K562 (cell line): ENCODE results near the gene CD40. TPM values are rescaled to one million over a fixed set of nuclear protein-coding genes. Genes with fewer than 3 reads are reported as not detected.
A peak's percentile ranks its signal among the peaks of the same experiment; 100 is the strongest.

Experiments
- ATAC-seq: fragments of 200-7000 bp; cut with Tn5 transposase; 3 replicates; pipeline ENCODE4 v1.9.1; 2020; ENCODE audit warnings: moderate library complexity
- BruUV-seq: library from RNA; stranded (reverse); fragments of 400-500 nt; replicated peaks from 2 replicates; lab custom pipeline; 2021; lab: Mats Ljungman, UMichigan
- CTCF ChIA-PET: fragments of 300-600 bp; formaldehyde crosslinking; extraction: SDS; loops from one replicate; lab custom pipeline; 2021; ENCODE audit warnings: low intra/inter-chr PET ratio; lab: Yijun Ruan, JAX
- POLR2A ChIA-PET: fragments of 300-600, 350-650 bp; sonication (Branson Sonifier 250); formaldehyde crosslinking; extraction: SDS; loops from one replicate; lab custom pipeline; 2021; ENCODE audit warnings: antibody characterized with exemption, inconsistent platforms; lab: Yijun Ruan, JAX
- DNase-seq, 4 experiments: peaks; one replicate each; pipeline versions ENCODE4 v3.0.0 to v3.0.0-alpha.2; 2011 to 2018; ENCODE audit warnings: low spot score in 3 of 4, mixed read lengths in 3 of 4; ENCODE audit errors: extremely low read depth in 1 of 4
- FAIRE-seq: peaks from 2 replicates; lab custom pipeline; 2011; peaks lifted over from hg19 to GRCh38; lab: Jason Lieb, UNC
- H2AFZ ChIP-seq: 2 replicates; pipeline ENCODE4 v1.6.0; 2011; ENCODE audit warnings: low read depth, low read length, control low read depth, inconsistent platforms
- H3K27ac ChIP-seq: fragments of 200-600 bp; 3 replicates; pipeline ENCODE4 v1.8.0; 2011; ENCODE audit warnings: low read depth, mild to moderate bottlenecking, control low read depth, inconsistent platforms, low read length, moderate library complexity, mixed read lengths; ENCODE audit errors: extremely low read depth
- H3K27me3 ChIP-seq, 2 experiments: fragments of 300-600 bp in 1 of 2; 2 replicates in 1 of 2; 3 replicates in 1 of 2; pipeline versions ENCODE4 v1.6.0 to v1.8.0; 2011; ENCODE audit warnings: inconsistent platforms in 2 of 2, low read length in 2 of 2, mild to moderate bottlenecking in 1 of 2, mixed read lengths in 1 of 2, moderate library complexity in 1 of 2; ENCODE audit not compliant: control insufficient read depth in 2 of 2, insufficient read depth in 2 of 2
- H3K36me3 ChIP-seq: fragments of 300-600 bp; 3 replicates; pipeline ENCODE4 v1.8.0; 2011; ENCODE audit warnings: mild to moderate bottlenecking, low read length, inconsistent platforms; ENCODE audit not compliant: control insufficient read depth, insufficient read depth
- H3K4me1 ChIP-seq, 2 experiments: fragments of 200-600 bp in 1 of 2; replicated peaks in 1 of 2; 2 replicates in 1 of 2; 3 replicates in 1 of 2; pipeline versions ENCODE4 v1.5.1 to v1.8.0; 2011; ENCODE audit warnings: inconsistent platforms in 2 of 2, low read length in 2 of 2, mild to moderate bottlenecking in 1 of 2, mixed read lengths in 1 of 2, moderate library complexity in 1 of 2; ENCODE audit not compliant: control insufficient read depth in 2 of 2, insufficient read depth in 2 of 2
- H3K4me2 ChIP-seq: 2 replicates; pipeline ENCODE4 v1.6.1; 2011; ENCODE audit warnings: low read length, control low read depth, inconsistent platforms, mixed read lengths; ENCODE audit not compliant: insufficient read depth
- H3K4me3 ChIP-seq: fragments of 200-600 bp; sonication (generic), shearing (Covaris generic); 2 replicates; pipeline ENCODE4 v1.5.1; 2016; ENCODE audit warnings: control low read depth, inconsistent platforms
- H3K79me2 ChIP-seq: fragments of 200-600 bp; 3 replicates; pipeline ENCODE4 v1.8.0; 2011; ENCODE audit warnings: low read length, inconsistent platforms; ENCODE audit not compliant: control insufficient read depth, insufficient read depth
- H3K9ac ChIP-seq, 2 experiments: 2 replicates each; pipeline versions ENCODE4 v1.6.0 to v1.6.1; 2011; ENCODE audit warnings: low read depth in 2 of 2, low read length in 2 of 2, control low read depth in 1 of 2, inconsistent platforms in 1 of 2, mild to moderate bottlenecking in 1 of 2, mixed read lengths in 1 of 2; ENCODE audit not compliant: insufficient read depth in 1 of 2
- H3K9me1 ChIP-seq: one replicate; pipeline ENCODE4 v1.6.0; 2011; ENCODE audit warnings: inconsistent platforms, mild to moderate bottlenecking, low read length, moderate library complexity; ENCODE audit not compliant: control insufficient read depth, insufficient read depth
- H3K9me3 ChIP-seq: replicated peaks from 2 replicates; pipeline ENCODE4 v1.5.1; 2011; ENCODE audit warnings: low read depth, low read length, inconsistent platforms; ENCODE audit not compliant: control insufficient read depth, insufficient read depth
- H4K20me1 ChIP-seq: replicated peaks from 2 replicates; pipeline ENCODE4 v1.6.1; 2011; ENCODE audit warnings: low read length, inconsistent platforms, mixed read lengths; ENCODE audit not compliant: control insufficient read depth, insufficient read depth
- AFF1 ChIP-seq, 2 experiments: fragments of 450-650 bp; IDR thresholded peaks; 2 replicates each; pipeline ENCODE4 v1.6.1; 2018; ENCODE audit warnings: mild to moderate bottlenecking in 2 of 2, low read depth in 1 of 2; ENCODE audit not compliant: partially characterized antibody in 2 of 2
- DLX4 ChIP-seq: fragments of 250-450 bp; sonication (Bioruptor Pico); IDR thresholded peaks from 2 replicates; pipeline ENCODE4 v1.6.1; 2021; ENCODE audit warnings: mild to moderate bottlenecking
- IRF2 ChIP-seq: sonication (generic); formaldehyde crosslinking; IDR thresholded peaks from 2 replicates; pipeline ENCODE4 v1.8.1; 2022; ENCODE audit warnings: mild to moderate bottlenecking, missing genetic modification reagents
- ZNF512 ChIP-seq: IDR thresholded peaks from 2 replicates; pipeline ENCODE4 v1.6.1; 2016; ENCODE audit warnings: missing genetic modification characterization, missing compliant biosample characterization
- in situ Hi-C: fragments of 300-500 bp; cut with MboI; formaldehyde crosslinking; loops from 4 replicates; pipeline ENCODE4 v1.15.0; 2018; ENCODE audit warnings: inconsistent platforms, mixed read lengths
- intact Hi-C: fragments of 100-400 bp; cut with micrococcal nuclease; formaldehyde crosslinking; loops from 2 replicates; pipeline ENCODE4 v1.14.2; 2022
- polyA plus RNA-seq, 8 experiments: library from polyadenylated mRNA; depleted of rRNA in 4 of 8; stranded (reverse) in 5 of 8; unstranded in 3 of 8; fragments of >200 nt; fragmentation: Nextera tagmentation in 2 of 8; fragmentation: Illumina TruSeq in 1 of 8; extraction: Ambion mirVana in 2 of 8; extraction: Trizol in 1 of 8; gene quantifications; 2 replicates each; pipeline versions ENCODE4 v1.2.1 to v1.2.3, GENCODE V29; 2011 to 2014; ENCODE audit warnings: inconsistent platforms in 1 of 8, missing spikeins in 1 of 8
- total RNA-seq, 7 experiments: library from RNA; depleted of rRNA in 6 of 7; stranded (reverse); fragments of >200 nt in 6 of 7; fragmentation: Illumina TruSeq in 2 of 7; extraction: Trizol in 2 of 7; gene quantifications; 2 replicates each; pipeline versions ENCODE4 v1.2.1 to v1.2.3, GENCODE V29; 2011 to 2021; ENCODE audit warnings: low replicate concordance in 1 of 7
- TF ChIP-seq, protein P1 (sequence below): fragments of 450-650 bp; formaldehyde crosslinking; IDR thresholded peaks from 2 replicates; pipeline ENCODE4 v1.4.0; 2022; ENCODE audit warnings: missing genetic modification characterization

CD40 gene
- total and polyA plus RNA-seq, 9 of the 15 experiments (the other 6 are each of a cell fraction or from before 2014, with no cell fraction given), result 0.76 to 3.7 (median 1.6) TPM

DNA sequence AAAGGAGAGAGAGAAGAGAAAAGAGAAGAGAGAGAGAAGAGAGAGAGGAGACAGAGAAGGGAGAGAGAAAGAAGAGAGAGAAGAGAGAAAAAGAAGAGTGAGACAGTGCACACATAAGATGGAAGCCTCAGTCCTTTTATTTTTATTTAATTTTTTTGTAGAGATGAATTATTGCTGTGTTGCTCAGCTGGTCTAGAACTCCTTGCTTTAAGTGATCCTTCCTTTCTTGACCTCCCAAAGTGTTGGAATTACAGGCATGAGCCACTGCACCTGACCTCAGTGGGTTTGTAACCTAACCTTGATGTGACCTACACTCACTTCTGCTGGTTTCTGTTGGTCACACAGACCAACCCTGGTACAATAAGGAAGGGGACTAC is 6.3 kb upstream of the CD40 start:
- in situ Hi-C loops (no loop called here), intact Hi-C loops (no loop called here)
- DNase-seq, result no peak
- 0 out of 2 replicates have a peak, but pooled peaks cover 9% of the 10 kb centered on the region for H4K20me1 ChIP-seq
- no peak overlapping the region for H2AFZ ChIP-seq
- no peak for FAIRE-seq
- ATAC-seq, result no peak
- H3K27me3 ChIP-seq, result peaks cover 20 to 28% of the 10 kb centered on the region in 2 experiments
- TF ChIP-seq IRF2 (CRISPR knock-in tag) (no peak), ZNF512 (tag) (peak; percentile 97), AFF1 (IDR thresholded peaks at IDR 0.05; ENCODE audit: low read depth in 1 of 2, partially characterized antibody in 2 of 2) (no peak), DLX4 (CRISPR knock-in tag) (no peak)
- TF ChIP-seq, protein P1, sequence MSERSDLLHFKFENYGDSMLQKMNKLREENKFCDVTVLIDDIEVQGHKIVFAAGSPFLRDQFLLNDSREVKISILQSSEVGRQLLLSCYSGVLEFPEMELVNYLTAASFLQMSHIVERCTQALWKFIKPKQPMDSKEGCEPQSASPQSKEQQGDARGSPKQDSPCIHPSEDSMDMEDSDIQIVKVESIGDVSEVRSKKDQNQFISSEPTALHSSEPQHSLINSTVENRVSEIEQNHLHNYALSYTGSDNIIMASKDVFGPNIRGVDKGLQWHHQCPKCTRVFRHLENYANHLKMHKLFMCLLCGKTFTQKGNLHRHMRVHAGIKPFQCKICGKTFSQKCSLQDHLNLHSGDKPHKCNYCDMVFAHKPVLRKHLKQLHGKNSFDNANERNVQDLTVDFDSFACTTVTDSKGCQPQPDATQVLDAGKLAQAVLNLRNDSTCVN (CRISPR knock-in tag), result 0 out of 2 replicates have a peak, but pooled peaks have one; percentile 19
- 0 out of 2 replicates have a peak, but pooled peaks cover 1% of the 10 kb centered on the region for H3K9me3 ChIP-seq
- H3K9me1 ChIP-seq, result no peaks in the 10 kb centered on the region
- BruUV-seq, result no TSS peak
- H3K36me3 ChIP-seq, result no peaks in the 10 kb centered on the region
- H3K9ac ChIP-seq, result no peak overlapping the region
- H3K27ac ChIP-seq, result no peak overlapping the region
- no peaks in the 10 kb centered on the region for H3K4me1 ChIP-seq
- no peaks in the 10 kb centered on the region for H3K79me2 ChIP-seq
- ChIA-PET CTCF (no interaction called here), POLR2A (no interaction called here)
- H3K4me3 ChIP-seq, result no peak overlapping the region
- no peak overlapping the region for H3K4me2 ChIP-seq
